ENCODE results near the gene H6PD.

Gene H6PD

DNA sequence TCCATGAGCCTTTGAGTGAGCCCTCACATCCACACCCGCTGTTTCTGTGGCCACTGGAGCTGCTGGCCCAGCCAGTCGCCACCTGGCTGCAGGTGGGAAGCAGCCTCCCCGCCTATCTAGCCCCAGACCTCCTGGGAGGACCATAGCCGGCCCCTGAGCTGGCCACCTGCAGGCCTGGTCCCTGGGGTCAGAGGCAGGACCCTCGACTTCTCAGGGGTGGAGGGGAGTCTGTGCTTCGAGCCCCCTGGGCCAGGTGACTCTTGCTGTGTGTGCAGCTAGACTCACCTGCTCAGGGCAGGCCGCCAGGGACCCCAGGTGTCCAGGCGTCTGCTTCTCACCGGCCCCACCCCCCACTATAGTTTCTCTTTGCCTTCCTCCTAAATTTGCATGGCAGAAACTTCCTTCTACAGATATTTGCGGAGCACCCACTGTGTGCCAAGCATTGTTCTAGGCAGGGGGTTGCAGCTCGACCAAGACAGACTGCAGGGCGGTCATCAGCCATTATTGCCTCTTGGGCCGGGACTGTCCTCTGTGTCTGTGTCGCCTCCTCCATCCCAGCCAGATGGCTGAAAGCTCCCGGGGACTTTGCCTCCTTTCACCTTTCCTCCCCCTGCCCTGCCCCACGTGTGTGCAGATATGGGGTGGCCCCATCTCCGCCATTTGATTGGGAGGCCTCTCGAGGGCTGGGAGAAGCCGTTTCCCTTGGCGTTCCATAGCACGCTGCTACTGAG lies 85.4 kb downstream of the H6PD start:
- H3K4me3 ChIP-seq (ENCODE audit: low read length): no peak overlapping the region
- TF ChIP-seq, protein P1, sequence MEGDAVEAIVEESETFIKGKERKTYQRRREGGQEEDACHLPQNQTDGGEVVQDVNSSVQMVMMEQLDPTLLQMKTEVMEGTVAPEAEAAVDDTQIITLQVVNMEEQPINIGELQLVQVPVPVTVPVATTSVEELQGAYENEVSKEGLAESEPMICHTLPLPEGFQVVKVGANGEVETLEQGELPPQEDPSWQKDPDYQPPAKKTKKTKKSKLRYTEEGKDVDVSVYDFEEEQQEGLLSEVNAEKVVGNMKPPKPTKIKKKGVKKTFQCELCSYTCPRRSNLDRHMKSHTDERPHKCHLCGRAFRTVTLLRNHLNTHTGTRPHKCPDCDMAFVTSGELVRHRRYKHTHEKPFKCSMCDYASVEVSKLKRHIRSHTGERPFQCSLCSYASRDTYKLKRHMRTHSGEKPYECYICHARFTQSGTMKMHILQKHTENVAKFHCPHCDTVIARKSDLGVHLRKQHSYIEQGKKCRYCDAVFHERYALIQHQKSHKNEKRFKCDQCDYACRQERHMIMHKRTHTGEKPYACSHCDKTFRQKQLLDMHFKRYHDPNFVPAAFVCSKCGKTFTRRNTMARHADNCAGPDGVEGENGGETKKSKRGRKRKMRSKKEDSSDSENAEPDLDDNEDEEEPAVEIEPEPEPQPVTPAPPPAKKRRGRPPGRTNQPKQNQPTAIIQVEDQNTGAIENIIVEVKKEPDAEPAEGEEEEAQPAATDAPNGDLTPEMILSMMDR (IDR thresholded peaks at IDR 0.05; ENCODE audit: insufficient read depth, low read depth, low read length, missing control alignments): no peak
- no peak for DNase-seq (ENCODE audit: low read depth)

Data from epithelial cell of esophagus (primary cell).